Cerebellar cortex (tissue), 1 donor: Measurements from ENCODE around the gene OARD1.

Experiments used
- DNase-seq: peaks from one replicate; pipeline ENCODE4 v3.0.0-alpha.2; 2015; ENCODE audit warnings: low spot score

OARD1 gene

GRCh38 chr6:41074692-41075436, 2.7 kb upstream of the OARD1 start:
- DNase-seq, result peak; percentile 25

GRCh38 chr6:41073968-41074691, 2.0 kb upstream of the OARD1 start:
- DNase-seq, result peak; percentile 44

- DNase-seq, result peak; percentile 86
Measured at GRCh38 chr6:41073203-41073967, 1.2 kb upstream of the OARD1 start.

- no peak for DNase-seq
Measured at GRCh38 chr6:41072836-41073202, 663 bp upstream of the OARD1 start, which contains the start of gene NFYA. Gene NFYA, plus strand, starts transcription at chr6:41072974. Its CDS starts 6,116 bp downstream, at chr6:41079090.

- no peak for DNase-seq
Measured at GRCh38 chr6:41071501-41071922, 644 bp downstream of the OARD1 start.

- DNase-seq, result peak; percentile 86
Measured at GRCh38 chr6:41066867-41067304, 5.3 kb downstream of the OARD1 start.

GRCh38 chr6:41065550-41066026, 6.6 kb downstream of the OARD1 start:
- DNase-seq, result no peak

- no peak for DNase-seq
Measured at GRCh38 chr6:41064841-41065240, 7.3 kb downstream of the OARD1 start.

- no peak for DNase-seq
Measured at GRCh38 chr6:41063884-41064285, 8.3 kb downstream of the OARD1 start.

- no peak for DNase-seq
Measured at GRCh38 chr6:41062056-41062455, 10.1 kb downstream of the OARD1 start.

- no peak for DNase-seq
Measured at GRCh38 chr6:41061196-41061726, 10.9 kb downstream of the OARD1 start.

- no peak for DNase-seq
Measured at GRCh38 chr6:41059556-41059955, 12.6 kb downstream of the OARD1 start.

GRCh38 chr6:41058783-41059181, 13.4 kb downstream of the OARD1 start:
- no peak for DNase-seq

GRCh38 chr6:41056768-41057490, 15.2 kb downstream of the OARD1 start:
- DNase-seq, result no peak

GRCh38 chr6:41055149-41055548, 17.0 kb downstream of the OARD1 start:
- no peak for DNase-seq

GRCh38 chr6:41054511-41054910, 17.6 kb downstream of the OARD1 start:
- DNase-seq, result no peak

GRCh38 chr6:41053041-41053440, 19.1 kb downstream of the OARD1 start, which contains the start of gene APOBEC2:
Gene APOBEC2, plus strand, starts transcription at chr6:41053202. Its CDS starts 146 bp downstream, at chr6:41053348.
- DNase-seq, result no peak

- no peak for DNase-seq
Measured at GRCh38 chr6:41051873-41052272, 20.3 kb downstream of the OARD1 start.

- DNase-seq, result no peak
Measured at GRCh38 chr6:41050536-41050935, 21.6 kb downstream of the OARD1 start.

GRCh38 chr6:41049955-41050354, 22.2 kb downstream of the OARD1 start:
- DNase-seq, result no peak

GRCh38 chr6:41049521-41049920, 22.6 kb downstream of the OARD1 start:
- no peak for DNase-seq
